IMR-90 (cell line): Measurements from ENCODE around the gene CHN2. TPM values are rescaled to one million over a fixed set of nuclear protein-coding genes. Genes with fewer than 3 reads are reported as not detected.

ENCODE experiments used
- ATAC-seq: fragments of 200-7000 bp; cut with Tn5 transposase; 2 replicates; pipeline ENCODE4 v1.9.1; 2020; ENCODE audit warnings: low read depth, mild to moderate bottlenecking, moderate library complexity
- BruUV-seq: library from RNA; stranded (reverse); fragments of 400-500 nt; replicated peaks from 2 replicates; lab custom pipeline; 2021; lab: Mats Ljungman, UMichigan
- CTCF ChIA-PET: fragments of 300-600 bp; formaldehyde crosslinking; extraction: SDS; loops from one replicate; lab custom pipeline; 2021; ENCODE audit warnings: antibody characterized with exemption; lab: Yijun Ruan, JAX
- POLR2A ChIA-PET: fragments of 300-600 bp; sonication (Branson Sonifier 250); formaldehyde crosslinking; loops from one replicate; lab custom pipeline; 2022; ENCODE audit warnings: antibody characterized with exemption; ENCODE audit not compliant: unreplicated experiment; lab: Charles Lee
- DNase-seq: peaks from one replicate; pipeline ENCODE4 v3.0.0; 2013
- H2AFZ ChIP-seq: replicated peaks from 2 replicates; pipeline ENCODE3; 2013; ENCODE audit warnings: low read length, mild to moderate bottlenecking; ENCODE audit not compliant: poor library complexity
- H2AK5ac ChIP-seq: 2 replicates; pipeline ENCODE4 v1.6.1; 2013; ENCODE audit warnings: low read depth, low read length, inconsistent platforms
- H2AK9ac ChIP-seq: replicated peaks from 2 replicates; pipeline ENCODE3; 2013; ENCODE audit warnings: mild to moderate bottlenecking, low read depth, low read length, moderate library complexity; ENCODE audit not compliant: poor library complexity
- H2BK120ac ChIP-seq: 2 replicates; pipeline ENCODE4 v1.6.1; 2013; ENCODE audit warnings: low read depth, low read length, inconsistent platforms
- H2BK15ac ChIP-seq: 3 replicates; pipeline ENCODE4 v1.6.1; 2013; ENCODE audit warnings: low read depth, low read length, inconsistent platforms
- H2BK20ac ChIP-seq: 2 replicates; pipeline ENCODE4 v1.6.1; 2013; ENCODE audit warnings: low read depth, mild to moderate bottlenecking, inconsistent platforms, low read length, moderate library complexity
- H2BK5ac ChIP-seq: 2 replicates; pipeline ENCODE4 v1.6.1; 2013; ENCODE audit warnings: mild to moderate bottlenecking, low read depth, low read length, inconsistent platforms; ENCODE audit not compliant: poor library complexity, severe bottlenecking
- H3K14ac ChIP-seq: replicated peaks from 2 replicates; pipeline ENCODE4 v1.6.1; 2013; ENCODE audit warnings: low read depth, low read length, inconsistent platforms
- H3K18ac ChIP-seq: 2 replicates; pipeline ENCODE4 v1.6.1; 2013; ENCODE audit warnings: low read depth, low read length, control low read depth
- H3K23ac ChIP-seq: 2 replicates; pipeline ENCODE4 v1.6.1; 2013; ENCODE audit warnings: low read depth, low read length, inconsistent platforms
- H3K27ac ChIP-seq: 2 replicates; pipeline ENCODE4 v1.5.1; 2013; ENCODE audit warnings: mild to moderate bottlenecking, control low read depth, low read length; ENCODE audit not compliant: insufficient read depth
- H3K27me3 ChIP-seq: 2 replicates; pipeline ENCODE4 v1.6.1; 2013; ENCODE audit warnings: low read length; ENCODE audit not compliant: control insufficient read depth, insufficient read depth
- H3K36me3 ChIP-seq: 2 replicates; pipeline ENCODE4 v1.6.1; 2013; ENCODE audit warnings: low read length, mixed read lengths; ENCODE audit not compliant: control insufficient read depth, insufficient read depth
- H3K4ac ChIP-seq: 2 replicates; pipeline ENCODE4 v1.6.1; 2013; ENCODE audit warnings: low read depth, low read length, inconsistent platforms
- H3K4me1 ChIP-seq: 2 replicates; pipeline ENCODE4 v1.6.1; 2013; ENCODE audit warnings: low read length, mixed read lengths; ENCODE audit not compliant: control insufficient read depth, insufficient read depth
- H3K4me2 ChIP-seq: 2 replicates; pipeline ENCODE4 v1.6.1; 2013; ENCODE audit warnings: low read depth, mild to moderate bottlenecking, control low read depth, low read length, moderate library complexity
- H3K4me3 ChIP-seq: 2 replicates; pipeline ENCODE4 v1.5.1; 2013; ENCODE audit warnings: low read depth, mild to moderate bottlenecking, control low read depth, low read length, moderate library complexity; ENCODE audit not compliant: insufficient read depth
- H3K56ac ChIP-seq: 2 replicates; pipeline ENCODE4 v1.6.1; 2013; ENCODE audit warnings: low read length, inconsistent platforms; ENCODE audit not compliant: insufficient read depth; ENCODE audit errors: extremely low read depth
- H3K79me1 ChIP-seq, 2 experiments: 2 replicates each; pipeline ENCODE4 v1.6.1; 2013; ENCODE audit warnings: low read length in 2 of 2, inconsistent platforms in 1 of 2, low read depth in 1 of 2
- H3K9ac ChIP-seq: 2 replicates; pipeline ENCODE4 v1.6.1; 2013; ENCODE audit warnings: low read depth, low read length, control low read depth
- H3K9me1 ChIP-seq: 2 replicates; pipeline ENCODE4 v1.6.1; 2013; ENCODE audit warnings: low read length, inconsistent platforms; ENCODE audit not compliant: insufficient read depth
- H3K9me3 ChIP-seq: 2 replicates; pipeline ENCODE4 v1.6.1; 2013; ENCODE audit warnings: low read length; ENCODE audit not compliant: control insufficient read depth, insufficient read depth
- H4K20me1 ChIP-seq: 2 replicates; pipeline ENCODE4 v1.6.1; 2013; ENCODE audit warnings: low read length, inconsistent platforms; ENCODE audit not compliant: insufficient read depth
- H4K5ac ChIP-seq: 2 replicates; pipeline ENCODE4 v1.6.1; 2013; ENCODE audit warnings: mild to moderate bottlenecking, low read depth, low read length, control low read depth
- H4K8ac ChIP-seq, 2 experiments: 2 replicates each; pipeline ENCODE4 v1.6.1; 2013; ENCODE audit warnings: low read depth in 2 of 2, low read length in 2 of 2, control low read depth in 1 of 2, inconsistent platforms in 1 of 2
- H4K91ac ChIP-seq: 2 replicates; pipeline ENCODE4 v1.6.1; 2013; ENCODE audit warnings: low read depth, low read length, inconsistent platforms; ENCODE audit not compliant: insufficient read depth
- CEBPB ChIP-seq: IDR thresholded peaks from 2 replicates; pipeline ENCODE4 v1.6.1; 2012; ENCODE audit warnings: low read depth, low read length, improper control_type of control experiment
- CHD1 ChIP-seq: IDR thresholded peaks from 2 replicates; pipeline ENCODE4 v1.6.1; 2012; ENCODE audit warnings: low read depth, low read length, improper control_type of control experiment
- ELK1 ChIP-seq: fragments of 150-350 bp; IDR thresholded peaks from 2 replicates; pipeline ENCODE4 v1.6.1; 2016; ENCODE audit warnings: low read depth, mild to moderate bottlenecking, low read length, moderate library complexity, borderline replicate concordance
- FOS ChIP-seq: fragments of 150-350 bp; IDR thresholded peaks from 2 replicates; pipeline ENCODE4 v1.6.1; 2016; ENCODE audit warnings: low read depth, low read length
- MAFK ChIP-seq: IDR thresholded peaks from 2 replicates; pipeline ENCODE4 v1.6.1; 2012; ENCODE audit warnings: low read depth, low read length, improper control_type of control experiment
- MAZ ChIP-seq: IDR thresholded peaks from 2 replicates; pipeline ENCODE4 v1.6.1; 2012; ENCODE audit warnings: low read depth, mild to moderate bottlenecking, low read length, improper control_type of control experiment, moderate library complexity, borderline replicate concordance
- MXI1 ChIP-seq: IDR thresholded peaks from 2 replicates; pipeline ENCODE4 v1.6.1; 2012; ENCODE audit warnings: low read depth, mild to moderate bottlenecking, low read length, moderate library complexity, borderline replicate concordance
- NFE2L2 ChIP-seq: fragments of 150-350 bp; IDR thresholded peaks from 2 replicates; pipeline ENCODE4 v1.6.1; 2016; ENCODE audit warnings: low read depth, mild to moderate bottlenecking, low read length
- POLR2A ChIP-seq: IDR thresholded peaks from 2 replicates; pipeline ENCODE4 v1.6.1; 2012; ENCODE audit warnings: mild to moderate bottlenecking, low read depth, low read length
- RAD21 ChIP-seq: IDR thresholded peaks from 2 replicates; pipeline ENCODE4 v1.6.1; 2012; ENCODE audit warnings: low read length, improper control_type of control experiment
- RCOR1 ChIP-seq: IDR thresholded peaks from 2 replicates; pipeline ENCODE4 v1.6.1; 2012; ENCODE audit warnings: mild to moderate bottlenecking, low read length, improper control_type of control experiment; ENCODE audit not compliant: insufficient replicate concordance
- USF2 ChIP-seq: fragments of 150-350 bp; IDR thresholded peaks from 2 replicates; pipeline ENCODE4 v1.6.1; 2017; ENCODE audit warnings: mild to moderate bottlenecking, antibody characterized with exemption, low read length, low read depth
- WGBS, 2 experiments: methylation state at CpG; one replicate each; pipeline versions ENCODE4 v1.1.5 to v1.1.7; 2013; ENCODE audit warnings: missing lambda C conversion rate in 2 of 2; ENCODE audit not compliant: insufficient read length in 1 of 2; ENCODE audit errors: extremely low coverage in 2 of 2; 5-methylcytosine and 5-hydroxymethylcytosine counted together
- dilution Hi-C: fragments of 300-500 bp; cut with HindIII; formaldehyde crosslinking; loops from one replicate; pipeline ENCODE4 v1.14.3; 2018; ENCODE audit warnings: low sequenced_read_pairs; ENCODE audit not compliant: unreplicated experiment
- in situ Hi-C: fragments of 300-500 bp; cut with MboI; formaldehyde crosslinking; loops from 3 replicates; pipeline ENCODE4 v1.14.3; 2019; ENCODE audit warnings: low sequenced_read_pairs, inconsistent platforms, mixed read lengths
- intact Hi-C: fragments of 100-400 bp; cut with micrococcal nuclease; formaldehyde crosslinking; loops from 2 replicates; pipeline ENCODE4 v1.10.0; 2022
- polyA plus RNA-seq, 3 experiments: library from polyadenylated mRNA; depleted of rRNA; stranded (reverse); fragments of >200 nt; gene quantifications; 2 replicates each; pipeline ENCODE4 v1.2.3, GENCODE V29; 2012; ENCODE audit warnings: low replicate concordance in 1 of 3
- total RNA-seq: library from RNA; depleted of rRNA; stranded (reverse); fragments of >200 nt; gene quantifications from 2 replicates; pipeline ENCODE4 v1.2.3, GENCODE V29; 2012

The CHN2 gene
- total and polyA plus RNA-seq, 2 of the 4 experiments (the other 2 are of a cell fraction) = not detected

- CTCF ChIA-PET = no interaction called here
- Histone ChIP-seq H3K4me1 (no peaks in the 10 kb centered on the region), H4K5ac (no peak overlapping the region), H3K23ac (no peak overlapping the region), H2AK9ac (no peak overlapping the region), H3K9ac (no peak overlapping the region), H2BK120ac (no peak overlapping the region), H2AFZ (no peak overlapping the region), H4K91ac (no peak overlapping the region), H3K14ac (no peak overlapping the region), H4K8ac (no peak overlapping the region), H3K36me3 (no peaks in the 10 kb centered on the region), H2BK5ac (no peak overlapping the region), H4K20me1 (no peaks in the 10 kb centered on the region), H2AK5ac (no peak overlapping the region), H3K4me3 (no peak overlapping the region), H3K4me2 (no peak overlapping the region), H3K9me3 (no peaks in the 10 kb centered on the region), H3K56ac (no peak overlapping the region), H3K18ac (no peak overlapping the region), H2BK15ac (no peak overlapping the region), H3K4ac (no peak overlapping the region), H3K79me1 (no peaks in the 10 kb centered on the region), H3K27ac (no peak overlapping the region), H2BK20ac (no peak overlapping the region), H3K9me1 (no peaks in the 10 kb centered on the region), H3K27me3 (no peaks in the 10 kb centered on the region)
- no peak for TF ChIP-seq NFE2L2
- TF ChIP-seq MAZ = no peak
- no peak for TF ChIP-seq CHD1
- TF ChIP-seq POLR2A = no peak
- TF ChIP-seq MAFK = no peak
- TF ChIP-seq FOS = no peak
- TF ChIP-seq CEBPB = no peak
- TF ChIP-seq ELK1 = no peak
- no peak for TF ChIP-seq MXI1
- no peak for TF ChIP-seq USF2
- no peak for TF ChIP-seq RAD21
- no peak for TF ChIP-seq RCOR1
- no TSS peak for BruUV-seq
- dilution Hi-C loops = no loop called here
- ATAC-seq = no peak
- no CpG with 5 or more reads among the region's 1 CpG for WGBS, 2 experiments
- no peak for DNase-seq
- intact Hi-C loops = no loop called here
- in situ Hi-C loops = no loop called here
- POLR2A ChIA-PET = no interaction called here
These were observed 170.1 kb downstream of the CHN2 start for GRCh38 chr7:29364661-29365060.
